ENCODE measurements around the gene SIGLEC1.

SIGLEC1 gene

GRCh38 chr20:3681931-3682781, 30.2 kb downstream of the SIGLEC1 start, which contains the start of gene ADAM33:
TSS of gene ADAM33 (minus strand) at chr20:3682010. CDS start at chr20:3682004, 6 bp downstream.
- in situ Hi-C loops (cut with HindIII; ENCODE audit: low sequenced_read_pairs), result no loop called here

GRCh38 chr20:3681352-3681930, 31.0 kb downstream of the SIGLEC1 start:
- in situ Hi-C loops (cut with HindIII; ENCODE audit: low sequenced_read_pairs), result no loop called here

- in situ Hi-C loops (cut with HindIII; ENCODE audit: low sequenced_read_pairs), result no loop called here
These were observed 31.6 kb downstream of the SIGLEC1 start for GRCh38 chr20:3680701-3681351.

- in situ Hi-C loops (cut with HindIII; ENCODE audit: low sequenced_read_pairs), result no loop called here
These were observed 32.4 kb downstream of the SIGLEC1 start for GRCh38 chr20:3679749-3680700.

- in situ Hi-C loops (cut with HindIII; ENCODE audit: low sequenced_read_pairs), result no loop called here
These were observed 33.3 kb downstream of the SIGLEC1 start for GRCh38 chr20:3678856-3679720.

- in situ Hi-C loops (cut with HindIII; ENCODE audit: low sequenced_read_pairs), result no loop called here
These were observed 34.2 kb downstream of the SIGLEC1 start for GRCh38 chr20:3678198-3678597.

GRCh38 chr20:3677733-3678132, 34.7 kb downstream of the SIGLEC1 start:
- in situ Hi-C loops (cut with HindIII; ENCODE audit: low sequenced_read_pairs), result no loop called here

GRCh38 chr20:3674995-3675900, 37.2 kb downstream of the SIGLEC1 start:
- in situ Hi-C loops (cut with HindIII; ENCODE audit: low sequenced_read_pairs), result no loop called here

GRCh38 chr20:3674447-3674846, 38.0 kb downstream of the SIGLEC1 start:
- in situ Hi-C loops (cut with HindIII; ENCODE audit: low sequenced_read_pairs), result no loop called here

- in situ Hi-C loops (cut with HindIII; ENCODE audit: low sequenced_read_pairs), result no loop called here
These were observed 39.0 kb downstream of the SIGLEC1 start for GRCh38 chr20:3673221-3674070.

- in situ Hi-C loops (cut with HindIII; ENCODE audit: low sequenced_read_pairs), result no loop called here
These were observed 39.7 kb downstream of the SIGLEC1 start for GRCh38 chr20:3672547-3673171.

GRCh38 chr20:3671986-3672546, 40.3 kb downstream of the SIGLEC1 start:
- in situ Hi-C loops (cut with HindIII; ENCODE audit: low sequenced_read_pairs), result no loop called here

GRCh38 chr20:3670945-3671344, 41.5 kb downstream of the SIGLEC1 start:
- in situ Hi-C loops (cut with HindIII; ENCODE audit: low sequenced_read_pairs), result no loop called here

GRCh38 chr20:3670511-3670910, 41.9 kb downstream of the SIGLEC1 start:
- in situ Hi-C loops (cut with HindIII; ENCODE audit: low sequenced_read_pairs), result no loop called here

GRCh38 chr20:3669710-3670367, 42.6 kb downstream of the SIGLEC1 start:
- in situ Hi-C loops (cut with HindIII; ENCODE audit: low sequenced_read_pairs), result no loop called here

- in situ Hi-C loops (cut with HindIII; ENCODE audit: low sequenced_read_pairs), result no loop called here
These were observed 44.9 kb downstream of the SIGLEC1 start for GRCh38 chr20:3667434-3668037.

Data from DLD1 (cell line).